ENCODE data around the gene TMEM86B.

Gene TMEM86B

GRCh38 chr19:55229145-55229788 is 704 bp upstream of the TMEM86B start:
- H3K36me3 ChIP-seq (ENCODE audit: control insufficient read depth, low read length), result peaks cover 87% of the 10 kb centered on the region
- H3K9me3 ChIP-seq (ENCODE audit: control insufficient read depth, insufficient read depth, low read length), result no peaks in the 10 kb centered on the region
- H4K20me1 ChIP-seq (ENCODE audit: control insufficient read depth, insufficient read depth, low read depth, low read length), result peaks cover 16% of the 10 kb centered on the region; the same call in 1 of the 2 replicates
- H3K27ac ChIP-seq (ENCODE audit: low read depth, low read length), result no peak overlapping the region
- no peak for TF ChIP-seq EZH2phosphoT487 (IDR thresholded peaks at IDR 0.05; ENCODE audit: borderline replicate concordance, low read length)
- TF ChIP-seq CTCF (IDR thresholded peaks at IDR 0.05; ENCODE audit: low read depth, low read length, poor library complexity, severe bottlenecking), result no peak
- peaks cover 7% of the 10 kb centered on the region for H3K79me2 ChIP-seq (ENCODE audit: control insufficient read depth, low read length)
- no peak overlapping the region for H3K4me2 ChIP-seq (ENCODE audit: low read length)
- H3K9me2 ChIP-seq (replicated peaks; ENCODE audit: control insufficient read depth, low read length), result no peaks in the 10 kb centered on the region
- 0 out of 2 replicates have a peak, but pooled peaks cover 4% of the 10 kb centered on the region for H3F3A ChIP-seq (ENCODE audit: control insufficient read depth, insufficient read depth)
- H3K27me3 ChIP-seq (ENCODE audit: control insufficient read depth, low read length), result no peaks in the 10 kb centered on the region
- H3K4me1 ChIP-seq (ENCODE audit: control insufficient read depth, low read length), result no peaks in the 10 kb centered on the region
- H3K4me3 ChIP-seq (ENCODE audit: low read length), result no peak overlapping the region

GRCh38 chr19:55228015-55228391 is 560 bp downstream of the TMEM86B start:
- H3K27me3 ChIP-seq (ENCODE audit: control insufficient read depth, low read length), result no peaks in the 10 kb centered on the region
- H3K4me2 ChIP-seq (ENCODE audit: low read length), result no peak overlapping the region
- peaks cover 86% of the 10 kb centered on the region for H3K36me3 ChIP-seq (ENCODE audit: control insufficient read depth, low read length)
- TF ChIP-seq CTCF (IDR thresholded peaks at IDR 0.05; ENCODE audit: low read depth, low read length, poor library complexity, severe bottlenecking) (no peak), EZH2phosphoT487 (IDR thresholded peaks at IDR 0.05; ENCODE audit: borderline replicate concordance, low read length) (no peak)
- H3F3A ChIP-seq (ENCODE audit: control insufficient read depth, insufficient read depth), result no peaks in the 10 kb centered on the region
- no peaks in the 10 kb centered on the region for H3K9me2 ChIP-seq (replicated peaks; ENCODE audit: control insufficient read depth, low read length)
- no peaks in the 10 kb centered on the region for H3K9me3 ChIP-seq (ENCODE audit: control insufficient read depth, insufficient read depth, low read length)
- H3K4me1 ChIP-seq (ENCODE audit: control insufficient read depth, low read length), result no peaks in the 10 kb centered on the region
- no peak overlapping the region for H3K4me3 ChIP-seq (ENCODE audit: low read length)
- H4K20me1 ChIP-seq (ENCODE audit: control insufficient read depth, insufficient read depth, low read depth, low read length), result peaks cover 20% of the 10 kb centered on the region; the same call in 1 of the 2 replicates
- peaks cover 3% of the 10 kb centered on the region; the same call in 1 of the 2 replicates for H3K79me2 ChIP-seq (ENCODE audit: control insufficient read depth, low read length)
- no peak overlapping the region for H3K27ac ChIP-seq (ENCODE audit: low read depth, low read length)

- no peak for TF ChIP-seq EZH2phosphoT487 (IDR thresholded peaks at IDR 0.05; ENCODE audit: borderline replicate concordance, low read length)
- TF ChIP-seq CTCF (IDR thresholded peaks at IDR 0.05; ENCODE audit: low read depth, low read length, poor library complexity, severe bottlenecking), result no peak
- Histone ChIP-seq H3F3A (ENCODE audit: control insufficient read depth, insufficient read depth) (no peaks in the 10 kb centered on the region), H3K4me1 (ENCODE audit: control insufficient read depth, low read length) (no peaks in the 10 kb centered on the region), H3K79me2 (ENCODE audit: control insufficient read depth, low read length) (no peaks in the 10 kb centered on the region), H3K4me2 (ENCODE audit: low read length) (no peak overlapping the region), H4K20me1 (ENCODE audit: control insufficient read depth, insufficient read depth, low read depth, low read length) (peaks cover 21% of the 10 kb centered on the region; the same call in 1 of the 2 replicates), H3K36me3 (ENCODE audit: control insufficient read depth, low read length) (peaks cover 85% of the 10 kb centered on the region), H3K9me3 (ENCODE audit: control insufficient read depth, insufficient read depth, low read length) (no peaks in the 10 kb centered on the region), H3K27ac (ENCODE audit: low read depth, low read length) (no peak overlapping the region), H3K4me3 (ENCODE audit: low read length) (no peak overlapping the region), H3K27me3 (ENCODE audit: control insufficient read depth, low read length) (no peaks in the 10 kb centered on the region), H3K9me2 (replicated peaks; ENCODE audit: control insufficient read depth, low read length) (no peaks in the 10 kb centered on the region)
Observed at GRCh38 chr19:55227241-55228014, 1.1 kb downstream of the TMEM86B start.
